ENCODE data around the gene GOLGA6A.

Gene GOLGA6A

DNA sequence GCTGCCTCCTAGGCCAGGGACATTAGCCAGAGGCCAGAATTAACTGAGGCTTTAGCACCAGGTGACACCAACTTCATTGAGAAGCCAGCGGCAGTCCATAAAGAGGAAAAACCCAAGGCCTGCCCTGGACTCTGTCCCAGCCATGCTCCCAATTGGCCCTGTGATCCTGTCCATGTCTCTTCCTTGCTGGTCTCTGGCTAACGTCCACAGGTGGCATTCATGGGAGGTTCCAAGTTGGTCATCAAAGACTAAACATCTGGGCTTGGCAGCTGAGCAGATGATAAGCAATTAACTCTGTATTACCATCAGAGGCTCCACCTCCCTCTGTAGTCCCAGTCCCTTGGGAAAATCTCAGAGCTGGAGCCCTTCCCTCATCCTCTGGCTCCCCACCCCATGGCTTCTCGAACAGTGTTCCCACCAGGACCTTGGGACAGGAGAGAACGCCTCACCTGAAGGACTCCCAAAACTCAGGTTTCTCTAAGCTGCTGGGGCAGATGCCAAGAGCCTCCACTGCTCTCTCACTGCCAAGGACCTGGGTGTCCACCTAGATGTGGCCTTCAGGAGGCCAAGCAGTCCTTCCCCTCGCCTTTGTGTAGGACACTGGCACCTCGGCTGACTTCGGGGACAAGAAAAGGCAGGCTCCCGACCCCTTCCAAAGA is 40.4 kb downstream of the GOLGA6A start:
- Histone ChIP-seq H3K27ac (ENCODE audit: low read length) (no peak overlapping the region), H3K4me3 (ENCODE audit: low read length) (no peak overlapping the region), H3K27me3 (ENCODE audit: control insufficient read depth, insufficient read depth, low read length) (no peaks in the 10 kb centered on the region), H3K4me1 (ENCODE audit: control insufficient read depth, insufficient read depth, low read length) (0 out of 2 replicates have a peak, but pooled peaks cover 3% of the 10 kb centered on the region), H3K9me3 (ENCODE audit: control insufficient read depth, insufficient read depth, low read length) (no peaks in the 10 kb centered on the region), H3K36me3 (ENCODE audit: control insufficient read depth, insufficient read depth, low read length) (no peaks in the 10 kb centered on the region)
- DNase-seq (ENCODE audit: low read depth, low spot score) = no peak
- WGBS (ENCODE audit: insufficient coverage, insufficient read length) = no CpG with 5 or more reads among the region's 8 CpGs

GRCh38 chr15:74041311-74041756 is 41.0 kb downstream of the GOLGA6A start:
- no peak overlapping the region for H3K27ac ChIP-seq (ENCODE audit: low read length)
- peaks cover 5% of the 10 kb centered on the region; the same call in 1 of the 2 replicates for H3K4me1 ChIP-seq (ENCODE audit: control insufficient read depth, insufficient read depth, low read length)
- H3K36me3 ChIP-seq (ENCODE audit: control insufficient read depth, insufficient read depth, low read length) = no peaks in the 10 kb centered on the region
- DNase-seq (ENCODE audit: low read depth, low spot score) = no peak
- H3K4me3 ChIP-seq (ENCODE audit: low read length) = no peak overlapping the region
- no peaks in the 10 kb centered on the region for H3K9me3 ChIP-seq (ENCODE audit: control insufficient read depth, insufficient read depth, low read length)
- H3K27me3 ChIP-seq (ENCODE audit: control insufficient read depth, insufficient read depth, low read length) = no peaks in the 10 kb centered on the region
- WGBS (ENCODE audit: insufficient coverage, insufficient read length) = no CpG with 5 or more reads among the region's 10 CpGs

DNA sequence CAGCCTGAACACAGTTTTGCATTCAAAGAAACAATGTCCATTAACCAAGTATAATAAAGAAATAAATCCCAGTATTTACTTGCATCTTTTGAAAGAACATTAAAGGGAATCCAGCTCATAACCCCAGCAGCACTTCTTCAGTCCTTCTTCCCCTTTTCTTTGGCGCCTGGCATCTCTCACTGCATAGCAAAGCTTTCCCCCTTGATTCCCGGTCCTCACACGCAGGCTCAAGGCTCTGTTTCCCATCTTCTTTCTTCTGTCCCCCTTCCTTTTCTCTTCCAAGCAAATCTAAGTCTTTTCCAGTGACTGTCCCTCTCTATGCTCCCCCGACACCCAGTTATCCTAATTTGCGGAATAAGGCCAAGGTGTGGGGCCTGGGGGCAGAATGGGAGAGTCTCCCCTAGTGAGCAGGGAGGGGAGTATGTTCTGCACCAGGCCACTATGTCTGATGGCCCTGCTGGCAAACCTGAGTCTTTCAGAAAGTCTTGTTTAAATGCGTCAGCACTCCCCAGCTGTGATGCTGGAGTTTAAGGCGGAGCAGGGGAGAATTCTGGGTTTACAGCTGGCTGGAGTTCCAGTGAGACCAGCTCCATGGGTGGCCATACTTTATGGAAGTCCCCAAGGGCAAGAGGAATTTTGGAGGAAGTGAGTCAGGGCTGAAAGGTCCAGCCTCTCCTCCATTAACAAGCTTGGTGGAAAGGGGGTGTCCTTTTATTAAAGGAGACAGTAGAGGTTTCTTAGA is 42.1 kb downstream of the GOLGA6A start:
- Histone ChIP-seq H3K4me1 (ENCODE audit: control insufficient read depth, insufficient read depth, low read length) (peaks cover 5% of the 10 kb centered on the region; the same call in 1 of the 2 replicates), H3K27me3 (ENCODE audit: control insufficient read depth, insufficient read depth, low read length) (no peaks in the 10 kb centered on the region), H3K4me3 (ENCODE audit: low read length) (no peak overlapping the region), H3K27ac (ENCODE audit: low read length) (no peak overlapping the region), H3K9me3 (ENCODE audit: control insufficient read depth, insufficient read depth, low read length) (no peaks in the 10 kb centered on the region), H3K36me3 (ENCODE audit: control insufficient read depth, insufficient read depth, low read length) (peaks cover 1% of the 10 kb centered on the region)
- WGBS (ENCODE audit: insufficient coverage, insufficient read length) = no CpG with 5 or more reads among the region's 7 CpGs
- DNase-seq (ENCODE audit: low read depth, low spot score) = no peak

DNA sequence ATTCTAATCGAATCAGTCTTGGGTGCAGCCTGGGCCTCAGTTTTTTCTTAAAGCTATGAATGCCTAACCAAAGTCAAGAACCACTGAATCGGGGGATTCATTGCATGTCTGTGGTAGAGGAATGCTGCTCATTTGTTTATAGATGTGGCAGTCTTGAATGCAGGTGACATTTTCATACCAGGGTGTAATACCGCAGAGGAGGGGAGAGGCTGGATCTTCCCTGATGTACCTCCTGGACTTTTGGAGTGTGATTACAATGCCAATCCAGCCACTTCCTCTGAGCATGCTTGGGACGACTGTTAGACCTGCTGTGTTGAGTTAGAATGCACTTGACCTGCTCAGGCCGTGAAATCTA is 42.7 kb downstream of the GOLGA6A start:
- H3K27me3 ChIP-seq (ENCODE audit: control insufficient read depth, insufficient read depth, low read length) = no peaks in the 10 kb centered on the region
- H3K4me1 ChIP-seq (ENCODE audit: control insufficient read depth, insufficient read depth, low read length) = peaks cover 5% of the 10 kb centered on the region; the same call in 1 of the 2 replicates
- peaks cover 4% of the 10 kb centered on the region for H3K36me3 ChIP-seq (ENCODE audit: control insufficient read depth, insufficient read depth, low read length)
- no peak for DNase-seq (ENCODE audit: low read depth, low spot score)
- no CpG with 5 or more reads among the region's 5 CpGs for WGBS (ENCODE audit: insufficient coverage, insufficient read length)
- H3K9me3 ChIP-seq (ENCODE audit: control insufficient read depth, insufficient read depth, low read length) = no peaks in the 10 kb centered on the region
- H3K4me3 ChIP-seq (ENCODE audit: low read length) = no peak overlapping the region
- H3K27ac ChIP-seq (ENCODE audit: low read length) = no peak overlapping the region

DNA sequence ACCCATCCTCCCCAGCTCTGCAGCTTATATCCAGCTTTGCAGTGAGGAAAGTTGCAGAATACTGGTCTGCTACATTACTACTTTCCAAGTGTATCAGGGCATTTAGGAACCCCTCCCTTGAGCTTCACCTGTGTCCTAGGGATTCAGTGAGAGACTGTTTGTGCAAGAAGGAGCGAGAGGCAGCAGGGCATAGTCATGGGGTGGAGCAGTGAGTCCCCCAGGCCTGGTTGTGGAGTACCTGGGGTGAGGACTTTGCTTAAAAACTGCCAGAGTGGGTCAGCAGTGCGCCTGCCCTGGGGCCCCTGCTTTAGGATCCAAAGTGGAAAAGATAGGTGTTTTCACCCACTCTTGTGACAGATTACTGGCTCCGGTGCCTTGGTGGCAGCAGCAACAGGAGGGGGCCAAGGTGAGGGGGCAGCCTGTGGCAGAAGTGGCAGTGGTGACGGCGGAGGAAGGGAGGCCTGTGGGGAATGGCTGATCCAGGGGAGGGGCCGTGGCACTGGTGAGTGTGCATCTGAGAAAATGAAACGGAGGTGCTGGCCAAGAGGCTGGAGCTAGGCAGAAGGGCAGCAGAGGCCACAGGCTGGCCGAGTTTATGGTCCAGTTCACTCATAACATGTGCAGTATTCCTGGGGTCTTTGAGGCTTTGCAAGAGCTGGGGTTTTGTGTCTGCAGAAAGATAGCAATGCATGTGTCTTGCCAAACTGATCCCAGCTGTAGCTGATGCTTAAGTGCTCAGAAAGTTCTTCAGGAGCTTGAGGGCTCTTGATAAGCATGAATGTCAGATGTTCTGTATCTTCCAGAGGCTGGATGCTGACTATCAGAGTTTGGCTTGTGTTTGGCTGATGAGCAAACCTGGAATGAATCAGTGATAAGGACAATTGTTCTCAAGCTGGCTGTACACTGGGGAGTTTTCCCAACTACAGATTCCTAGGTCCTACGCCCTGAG is 43.4 kb downstream of the GOLGA6A start:
- no peak overlapping the region for H3K27ac ChIP-seq (ENCODE audit: low read length)
- H3K36me3 ChIP-seq (ENCODE audit: control insufficient read depth, insufficient read depth, low read length) = peaks cover 8% of the 10 kb centered on the region
- DNase-seq (ENCODE audit: low read depth, low spot score) = no peak
- no peak overlapping the region for H3K4me3 ChIP-seq (ENCODE audit: low read length)
- no peaks in the 10 kb centered on the region for H3K9me3 ChIP-seq (ENCODE audit: control insufficient read depth, insufficient read depth, low read length)
- WGBS (ENCODE audit: insufficient coverage, insufficient read length) = no CpG with 5 or more reads among the region's 9 CpGs
- H3K27me3 ChIP-seq (ENCODE audit: control insufficient read depth, insufficient read depth, low read length) = no peaks in the 10 kb centered on the region
- H3K4me1 ChIP-seq (ENCODE audit: control insufficient read depth, insufficient read depth, low read length) = peaks cover 5% of the 10 kb centered on the region; the same call in 1 of the 2 replicates

- DNase-seq (ENCODE audit: low read depth, low spot score) = no peak
- Histone ChIP-seq H3K4me1 (ENCODE audit: control insufficient read depth, insufficient read depth, low read length) (peaks cover 5% of the 10 kb centered on the region; the same call in 1 of the 2 replicates), H3K27ac (ENCODE audit: low read length) (no peak overlapping the region), H3K9me3 (ENCODE audit: control insufficient read depth, insufficient read depth, low read length) (no peaks in the 10 kb centered on the region), H3K27me3 (ENCODE audit: control insufficient read depth, insufficient read depth, low read length) (no peaks in the 10 kb centered on the region), H3K36me3 (ENCODE audit: control insufficient read depth, insufficient read depth, low read length) (peaks cover 8% of the 10 kb centered on the region), H3K4me3 (ENCODE audit: low read length) (no peak overlapping the region)
- no CpG with 5 or more reads among the region's 21 CpGs for WGBS (ENCODE audit: insufficient coverage, insufficient read length)
Observed at GRCh38 chr15:74037171-74038117, 44.9 kb downstream of the GOLGA6A start.

DNA sequence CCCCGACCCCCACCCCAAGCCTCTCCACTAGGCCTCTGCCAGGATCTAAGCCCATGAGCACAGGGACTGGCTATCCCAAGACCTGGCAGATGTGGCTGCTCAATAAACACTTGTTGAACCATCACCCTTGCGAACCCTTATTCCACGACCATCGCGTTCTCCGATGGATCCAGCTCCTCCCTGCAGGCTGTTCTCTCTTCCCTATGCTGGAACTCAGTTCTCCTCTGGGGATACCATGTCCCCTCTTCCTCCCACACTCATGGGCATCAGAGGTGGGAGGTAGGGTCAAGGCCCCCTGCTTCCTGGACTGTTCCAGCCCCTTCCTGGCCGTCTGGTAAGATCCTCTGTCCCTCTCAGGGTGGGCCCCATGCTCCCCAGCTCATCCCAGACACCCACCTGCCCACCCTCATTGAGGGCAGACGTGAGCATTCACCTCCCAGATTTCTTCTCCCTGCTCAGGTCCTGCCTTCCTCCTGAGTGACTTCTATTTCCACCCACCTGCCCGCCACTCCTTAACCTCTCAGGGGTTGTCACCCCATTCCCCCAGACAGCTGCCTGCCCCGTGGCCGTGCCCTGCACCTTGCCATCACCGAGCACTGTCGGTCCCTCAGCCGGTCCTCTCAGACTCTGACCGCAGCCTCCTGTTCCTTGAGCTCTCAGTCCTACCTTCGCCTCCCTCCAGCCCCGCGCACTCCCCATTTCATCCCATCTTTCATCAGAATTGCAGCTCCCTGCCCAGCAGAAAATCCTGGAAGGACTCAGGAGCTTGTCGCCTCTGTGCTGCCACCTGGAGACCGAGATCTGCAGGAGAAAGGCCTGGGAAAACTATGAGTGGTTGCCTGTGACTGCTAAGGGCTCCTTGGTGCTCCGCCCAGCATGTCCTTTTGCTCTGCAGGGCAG is 45.8 kb downstream of the GOLGA6A start:
- Histone ChIP-seq H3K36me3 (ENCODE audit: control insufficient read depth, insufficient read depth, low read length) (peaks cover 8% of the 10 kb centered on the region), H3K4me3 (ENCODE audit: low read length) (no peak overlapping the region), H3K27ac (ENCODE audit: low read length) (no peak overlapping the region), H3K27me3 (ENCODE audit: control insufficient read depth, insufficient read depth, low read length) (no peaks in the 10 kb centered on the region), H3K9me3 (ENCODE audit: control insufficient read depth, insufficient read depth, low read length) (no peaks in the 10 kb centered on the region), H3K4me1 (ENCODE audit: control insufficient read depth, insufficient read depth, low read length) (peaks cover 5% of the 10 kb centered on the region; the same call in 1 of the 2 replicates)
- DNase-seq (ENCODE audit: low read depth, low spot score) = peak; percentile 58
- no CpG with 5 or more reads among the region's 21 CpGs for WGBS (ENCODE audit: insufficient coverage, insufficient read length)

- Histone ChIP-seq H3K27ac (ENCODE audit: low read length) (no peak overlapping the region), H3K4me3 (ENCODE audit: low read length) (no peak overlapping the region), H3K27me3 (ENCODE audit: control insufficient read depth, insufficient read depth, low read length) (no peaks in the 10 kb centered on the region), H3K4me1 (ENCODE audit: control insufficient read depth, insufficient read depth, low read length) (peaks cover 5% of the 10 kb centered on the region; the same call in 1 of the 2 replicates), H3K36me3 (ENCODE audit: control insufficient read depth, insufficient read depth, low read length) (peaks cover 8% of the 10 kb centered on the region), H3K9me3 (ENCODE audit: control insufficient read depth, insufficient read depth, low read length) (no peaks in the 10 kb centered on the region)
- WGBS (ENCODE audit: insufficient coverage, insufficient read length) = no CpG with 5 or more reads among the region's 28 CpGs
- DNase-seq (ENCODE audit: low read depth, low spot score) = no peak
Observed at GRCh38 chr15:74035121-74036017, 47.0 kb downstream of the GOLGA6A start.
